GM19025 (cell line): ENCODE measurements around the gene RPL15.

Source experiments
- ATAC-seq: cut with Tn5 transposase; IDR thresholded peaks from one replicate; pipeline ENCODE4 v1.9.1; 2021; ENCODE audit warnings: mild to moderate bottlenecking, low read depth, moderate library complexity; ENCODE audit not compliant: unreplicated experiment

RPL15 gene

DNA sequence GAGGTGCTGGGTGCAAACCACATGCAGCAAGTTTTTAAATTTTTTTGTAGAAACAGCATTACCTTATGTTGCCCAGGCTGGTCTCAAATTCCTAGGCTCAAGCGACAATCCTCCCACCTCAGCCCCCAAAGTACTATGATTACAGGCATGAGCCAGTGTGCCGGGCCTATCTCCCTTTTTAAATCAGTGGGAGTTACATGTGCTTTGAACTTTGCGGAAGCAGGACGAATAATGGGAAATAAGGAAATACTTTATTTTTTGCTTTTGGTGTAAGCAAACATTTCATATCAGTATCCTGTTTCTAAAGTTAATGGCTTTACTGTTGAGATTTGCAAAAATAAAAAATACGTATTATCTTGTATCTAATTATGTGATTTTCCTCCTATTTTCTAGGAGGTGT is 37.2 kb downstream of the RPL15 start:
- ATAC-seq = no peak

DNA sequence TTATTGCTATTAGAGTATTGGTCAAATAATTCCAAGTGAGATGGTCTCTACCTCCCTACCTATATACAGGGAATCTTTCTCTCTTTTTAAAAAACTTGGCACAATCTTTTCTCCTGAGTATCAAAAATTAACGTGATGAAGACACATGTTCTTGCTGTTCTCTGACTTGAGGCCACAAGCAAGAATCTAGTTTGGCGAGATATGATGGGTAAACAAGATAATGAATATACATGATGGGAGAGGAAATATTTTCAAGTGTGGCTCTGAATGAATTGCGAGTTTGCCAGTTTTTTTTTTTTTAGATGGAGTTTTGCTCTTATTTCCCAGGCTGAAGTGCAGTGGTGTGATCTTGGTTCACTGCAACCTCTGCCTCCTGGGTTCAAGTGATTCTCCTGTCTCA is 39.8 kb downstream of the RPL15 start:
- ATAC-seq = no peak

GRCh38 chr3:23959135-23959900 is 42.4 kb downstream of the RPL15 start:
- ATAC-seq = no peak

DNA sequence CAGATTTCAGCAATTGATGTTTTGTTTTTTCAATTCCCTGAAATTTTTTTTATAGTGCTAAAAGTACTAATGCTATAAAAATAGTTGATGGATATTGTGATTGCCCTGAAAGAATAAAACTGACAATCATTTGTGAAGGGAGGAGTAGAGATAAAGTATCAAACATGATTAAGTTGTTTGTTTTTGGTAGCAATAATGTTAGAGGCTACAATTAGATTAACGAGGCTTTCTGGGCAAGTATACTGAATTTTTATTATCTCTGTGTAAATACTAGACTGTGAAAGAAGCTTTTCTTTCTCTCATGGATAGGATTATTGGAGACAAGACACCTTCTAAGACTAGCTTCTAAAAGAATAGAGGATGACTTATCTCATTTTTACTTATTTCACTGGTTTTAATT is 43.7 kb downstream of the RPL15 start:
- no peak for ATAC-seq

DNA sequence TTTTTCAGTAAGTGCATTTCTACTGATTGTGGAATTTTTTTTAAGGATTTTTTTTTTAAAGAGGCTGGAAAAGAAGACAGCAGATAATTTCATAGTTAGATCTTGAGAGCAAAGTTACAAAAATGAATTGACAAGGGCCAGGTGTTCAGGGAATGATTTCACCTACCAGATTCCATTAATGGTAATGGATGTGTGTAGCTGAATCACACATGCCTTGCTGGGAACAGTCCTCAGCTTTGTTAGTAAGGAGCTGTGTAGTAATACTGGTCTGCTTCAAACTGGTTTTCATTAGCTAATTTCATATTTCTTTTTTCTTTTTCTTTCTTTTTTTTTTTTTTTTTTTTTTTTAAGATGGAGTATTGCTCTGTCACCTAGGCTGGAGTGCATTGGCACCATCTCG is 44.1 kb downstream of the RPL15 start:
- ATAC-seq = no peak

GRCh38 chr3:23961913-23962312 is 45.0 kb downstream of the RPL15 start:
- no peak for ATAC-seq

DNA sequence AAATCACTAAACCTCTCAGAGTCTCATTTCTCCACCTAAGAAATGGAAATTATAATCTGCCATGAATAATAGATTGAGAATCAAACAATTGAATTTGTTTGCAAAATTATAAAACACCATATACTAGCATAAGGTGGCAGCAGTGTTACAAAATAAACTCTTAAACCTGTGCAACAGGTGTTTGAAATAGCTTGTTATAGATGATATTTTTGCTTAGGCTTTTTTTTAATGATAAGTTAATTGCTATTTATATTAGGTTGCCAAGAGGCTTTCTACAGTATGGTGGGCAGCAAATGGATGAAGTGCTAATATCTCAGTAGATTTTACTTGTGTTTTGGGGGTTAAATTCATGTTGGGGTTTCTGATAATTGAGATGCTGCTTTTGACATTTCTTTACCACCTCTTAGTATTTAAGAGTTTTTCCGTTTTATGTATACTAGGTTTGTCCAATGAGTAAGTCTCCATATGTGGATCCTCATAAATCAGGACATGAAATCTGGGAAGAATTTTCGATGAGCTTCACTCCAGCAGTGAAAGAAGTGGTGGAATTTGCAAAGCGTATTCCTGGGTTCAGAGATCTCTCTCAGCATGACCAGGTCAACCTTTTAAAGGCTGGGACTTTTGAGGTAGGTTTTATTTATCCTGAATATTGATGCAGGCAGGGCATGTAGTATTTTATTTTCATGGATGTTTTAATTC is 47.8 kb downstream of the RPL15 start:
- no peak for ATAC-seq

DNA sequence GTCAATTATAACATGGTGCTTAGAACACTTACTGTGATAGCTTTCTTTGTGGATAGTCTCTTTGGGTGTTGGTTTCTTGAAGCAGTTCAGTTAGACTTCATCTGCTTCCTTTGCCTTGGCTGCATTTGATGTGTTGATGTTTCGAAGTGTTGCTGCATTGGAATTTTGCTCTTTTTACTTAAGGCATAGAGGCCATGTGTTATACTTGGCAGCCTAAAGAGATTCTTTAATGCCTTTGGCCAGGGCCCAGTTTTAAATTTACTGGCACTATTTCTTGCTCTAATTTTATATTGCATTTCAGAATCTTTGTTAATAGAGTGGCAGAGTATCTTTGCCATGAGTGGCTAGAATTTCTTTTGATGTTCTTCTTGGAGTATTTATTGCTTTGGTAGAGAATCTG is 49.4 kb downstream of the RPL15 start:
- ATAC-seq = no peak

- no peak for ATAC-seq
Observed at GRCh38 chr3:23968463-23969184, 51.7 kb downstream of the RPL15 start.

DNA sequence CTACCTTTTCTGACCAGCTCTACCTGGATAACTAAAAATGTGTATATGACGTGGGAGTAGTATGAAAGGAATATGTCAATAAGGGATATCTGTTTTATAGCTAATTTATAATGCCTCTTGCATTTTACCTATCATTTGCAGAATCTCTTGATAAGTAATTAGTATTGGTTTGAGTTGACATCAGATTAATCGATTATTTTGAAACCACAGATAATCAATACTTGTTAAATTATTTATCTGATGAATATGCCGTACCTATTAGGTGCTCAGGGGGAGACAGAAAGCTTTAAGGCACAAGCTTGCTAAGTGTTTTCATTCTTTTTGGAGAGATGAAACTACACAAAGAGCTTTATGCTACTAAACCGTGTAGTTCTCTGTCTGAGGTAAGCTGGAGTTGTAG is 52.5 kb downstream of the RPL15 start:
- ATAC-seq = no peak
